IMR-90 (cell line): ENCODE measurements around the gene CXCL16. TPM values are rescaled to one million over a fixed set of nuclear protein-coding genes. Genes with fewer than 3 reads are reported as not detected.

Experiments
- ATAC-seq: fragments of 200-7000 bp; cut with Tn5 transposase; 2 replicates; pipeline ENCODE4 v1.9.1; 2020; ENCODE audit warnings: low read depth, mild to moderate bottlenecking, moderate library complexity
- BruUV-seq: library from RNA; stranded (reverse); fragments of 400-500 nt; replicated peaks from 2 replicates; lab custom pipeline; 2021; lab: Mats Ljungman, UMichigan
- CTCF ChIA-PET: fragments of 300-600 bp; formaldehyde crosslinking; extraction: SDS; loops from one replicate; lab custom pipeline; 2021; ENCODE audit warnings: antibody characterized with exemption; lab: Yijun Ruan, JAX
- POLR2A ChIA-PET: fragments of 300-600 bp; sonication (Branson Sonifier 250); formaldehyde crosslinking; loops from one replicate; lab custom pipeline; 2022; ENCODE audit warnings: antibody characterized with exemption; ENCODE audit not compliant: unreplicated experiment; lab: Charles Lee
- DNase-seq: peaks from one replicate; pipeline ENCODE4 v3.0.0; 2013
- H2AFZ ChIP-seq: replicated peaks from 2 replicates; pipeline ENCODE3; 2013; ENCODE audit warnings: low read length, mild to moderate bottlenecking; ENCODE audit not compliant: poor library complexity
- H2AK5ac ChIP-seq: 2 replicates; pipeline ENCODE4 v1.6.1; 2013; ENCODE audit warnings: low read depth, low read length, inconsistent platforms
- H2AK9ac ChIP-seq: replicated peaks from 2 replicates; pipeline ENCODE3; 2013; ENCODE audit warnings: mild to moderate bottlenecking, low read depth, low read length, moderate library complexity; ENCODE audit not compliant: poor library complexity
- H2BK120ac ChIP-seq: 2 replicates; pipeline ENCODE4 v1.6.1; 2013; ENCODE audit warnings: low read depth, low read length, inconsistent platforms
- H2BK15ac ChIP-seq: 3 replicates; pipeline ENCODE4 v1.6.1; 2013; ENCODE audit warnings: low read depth, low read length, inconsistent platforms
- H2BK20ac ChIP-seq: 2 replicates; pipeline ENCODE4 v1.6.1; 2013; ENCODE audit warnings: low read depth, mild to moderate bottlenecking, inconsistent platforms, low read length, moderate library complexity
- H2BK5ac ChIP-seq: 2 replicates; pipeline ENCODE4 v1.6.1; 2013; ENCODE audit warnings: mild to moderate bottlenecking, low read depth, low read length, inconsistent platforms; ENCODE audit not compliant: poor library complexity, severe bottlenecking
- H3K14ac ChIP-seq: replicated peaks from 2 replicates; pipeline ENCODE4 v1.6.1; 2013; ENCODE audit warnings: low read depth, low read length, inconsistent platforms
- H3K18ac ChIP-seq: 2 replicates; pipeline ENCODE4 v1.6.1; 2013; ENCODE audit warnings: low read depth, low read length, control low read depth
- H3K23ac ChIP-seq: 2 replicates; pipeline ENCODE4 v1.6.1; 2013; ENCODE audit warnings: low read depth, low read length, inconsistent platforms
- H3K27ac ChIP-seq: 2 replicates; pipeline ENCODE4 v1.5.1; 2013; ENCODE audit warnings: mild to moderate bottlenecking, control low read depth, low read length; ENCODE audit not compliant: insufficient read depth
- H3K27me3 ChIP-seq: 2 replicates; pipeline ENCODE4 v1.6.1; 2013; ENCODE audit warnings: low read length; ENCODE audit not compliant: control insufficient read depth, insufficient read depth
- H3K36me3 ChIP-seq: 2 replicates; pipeline ENCODE4 v1.6.1; 2013; ENCODE audit warnings: low read length, mixed read lengths; ENCODE audit not compliant: control insufficient read depth, insufficient read depth
- H3K4ac ChIP-seq: 2 replicates; pipeline ENCODE4 v1.6.1; 2013; ENCODE audit warnings: low read depth, low read length, inconsistent platforms
- H3K4me1 ChIP-seq: 2 replicates; pipeline ENCODE4 v1.6.1; 2013; ENCODE audit warnings: low read length, mixed read lengths; ENCODE audit not compliant: control insufficient read depth, insufficient read depth
- H3K4me2 ChIP-seq: 2 replicates; pipeline ENCODE4 v1.6.1; 2013; ENCODE audit warnings: low read depth, mild to moderate bottlenecking, control low read depth, low read length, moderate library complexity
- H3K4me3 ChIP-seq: 2 replicates; pipeline ENCODE4 v1.5.1; 2013; ENCODE audit warnings: low read depth, mild to moderate bottlenecking, control low read depth, low read length, moderate library complexity; ENCODE audit not compliant: insufficient read depth
- H3K56ac ChIP-seq: 2 replicates; pipeline ENCODE4 v1.6.1; 2013; ENCODE audit warnings: low read length, inconsistent platforms; ENCODE audit not compliant: insufficient read depth; ENCODE audit errors: extremely low read depth
- H3K79me1 ChIP-seq, 2 experiments: 2 replicates each; pipeline ENCODE4 v1.6.1; 2013; ENCODE audit warnings: low read length in 2 of 2, inconsistent platforms in 1 of 2, low read depth in 1 of 2
- H3K9ac ChIP-seq: 2 replicates; pipeline ENCODE4 v1.6.1; 2013; ENCODE audit warnings: low read depth, low read length, control low read depth
- H3K9me1 ChIP-seq: 2 replicates; pipeline ENCODE4 v1.6.1; 2013; ENCODE audit warnings: low read length, inconsistent platforms; ENCODE audit not compliant: insufficient read depth
- H3K9me3 ChIP-seq: 2 replicates; pipeline ENCODE4 v1.6.1; 2013; ENCODE audit warnings: low read length; ENCODE audit not compliant: control insufficient read depth, insufficient read depth
- H4K20me1 ChIP-seq: 2 replicates; pipeline ENCODE4 v1.6.1; 2013; ENCODE audit warnings: low read length, inconsistent platforms; ENCODE audit not compliant: insufficient read depth
- H4K5ac ChIP-seq: 2 replicates; pipeline ENCODE4 v1.6.1; 2013; ENCODE audit warnings: mild to moderate bottlenecking, low read depth, low read length, control low read depth
- H4K8ac ChIP-seq, 2 experiments: 2 replicates each; pipeline ENCODE4 v1.6.1; 2013; ENCODE audit warnings: low read depth in 2 of 2, low read length in 2 of 2, control low read depth in 1 of 2, inconsistent platforms in 1 of 2
- H4K91ac ChIP-seq: 2 replicates; pipeline ENCODE4 v1.6.1; 2013; ENCODE audit warnings: low read depth, low read length, inconsistent platforms; ENCODE audit not compliant: insufficient read depth
- CEBPB ChIP-seq: IDR thresholded peaks from 2 replicates; pipeline ENCODE4 v1.6.1; 2012; ENCODE audit warnings: low read depth, low read length, improper control_type of control experiment
- MAFK ChIP-seq: IDR thresholded peaks from 2 replicates; pipeline ENCODE4 v1.6.1; 2012; ENCODE audit warnings: low read depth, low read length, improper control_type of control experiment
- POLR2A ChIP-seq: IDR thresholded peaks from 2 replicates; pipeline ENCODE4 v1.6.1; 2012; ENCODE audit warnings: mild to moderate bottlenecking, low read depth, low read length
- RFX5 ChIP-seq: IDR thresholded peaks from 2 replicates; pipeline ENCODE4 v1.8.0; 2012; ENCODE audit warnings: low read depth, mild to moderate bottlenecking, low read length, moderate library complexity
- WGBS, 2 experiments: methylation state at CpG; one replicate each; pipeline versions ENCODE4 v1.1.5 to v1.1.7; 2013; ENCODE audit warnings: missing lambda C conversion rate in 2 of 2; ENCODE audit not compliant: insufficient read length in 1 of 2; ENCODE audit errors: extremely low coverage in 2 of 2; 5-methylcytosine and 5-hydroxymethylcytosine counted together
- dilution Hi-C: fragments of 300-500 bp; cut with HindIII; formaldehyde crosslinking; loops from one replicate; pipeline ENCODE4 v1.14.3; 2018; ENCODE audit warnings: low sequenced_read_pairs; ENCODE audit not compliant: unreplicated experiment
- in situ Hi-C: fragments of 300-500 bp; cut with MboI; formaldehyde crosslinking; loops from 3 replicates; pipeline ENCODE4 v1.14.3; 2019; ENCODE audit warnings: low sequenced_read_pairs, inconsistent platforms, mixed read lengths
- intact Hi-C: fragments of 100-400 bp; cut with micrococcal nuclease; formaldehyde crosslinking; loops from 2 replicates; pipeline ENCODE4 v1.10.0; 2022
- polyA plus RNA-seq, 3 experiments: library from polyadenylated mRNA; depleted of rRNA; stranded (reverse); fragments of >200 nt; gene quantifications; 2 replicates each; pipeline ENCODE4 v1.2.3, GENCODE V29; 2012; ENCODE audit warnings: low replicate concordance in 1 of 3
- total RNA-seq: library from RNA; depleted of rRNA; stranded (reverse); fragments of >200 nt; gene quantifications from 2 replicates; pipeline ENCODE4 v1.2.3, GENCODE V29; 2012
- TF ChIP-seq, protein P1 (sequence below): conservative IDR thresholded peaks from 2 replicates; pipeline ENCODE4 v1.5.1; 2012; ENCODE audit warnings: mild to moderate bottlenecking, low read depth, low read length, improper control_type of control experiment

CXCL16 gene
- total and polyA plus RNA-seq, 2 of the 4 experiments (the other 2 are of a cell fraction) = 0.36 to 1.6 TPM

DNA sequence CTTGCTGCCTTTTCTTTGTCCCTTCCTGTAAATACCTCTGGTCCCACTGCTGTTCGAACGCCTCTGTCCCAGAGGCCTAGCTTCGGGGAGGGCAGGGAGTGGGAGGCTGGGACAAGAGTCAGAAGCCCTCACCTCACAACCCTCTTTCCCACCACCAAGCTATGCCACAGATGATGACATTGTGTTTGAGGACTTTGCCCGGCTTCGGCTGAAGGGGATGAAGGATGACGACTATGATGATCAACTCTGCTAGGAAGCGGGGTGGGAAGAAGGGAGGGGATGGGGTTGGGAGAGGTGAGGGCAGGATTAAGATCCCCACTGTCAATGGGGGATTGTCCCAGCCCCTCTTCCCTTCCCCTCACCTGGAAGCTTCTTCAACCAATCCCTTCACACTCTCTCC is 18.9 kb downstream of the CXCL16 start:
- H2BK5ac ChIP-seq = no peak overlapping the region
- H4K5ac ChIP-seq = no peak overlapping the region
- DNase-seq = no peak
- H2BK20ac ChIP-seq = no peak overlapping the region
- BruUV-seq = no TSS peak
- H4K20me1 ChIP-seq = 0 out of 2 replicates have a peak, but pooled peaks cover 3% of the 10 kb centered on the region
- H3K27ac ChIP-seq = no peak overlapping the region
- no peak overlapping the region for H3K23ac ChIP-seq
- no peak overlapping the region for H3K14ac ChIP-seq
- H2BK15ac ChIP-seq = no peak overlapping the region
- TF ChIP-seq RFX5 = no peak
- TF ChIP-seq MAFK = no peak
- TF ChIP-seq, protein P1, sequence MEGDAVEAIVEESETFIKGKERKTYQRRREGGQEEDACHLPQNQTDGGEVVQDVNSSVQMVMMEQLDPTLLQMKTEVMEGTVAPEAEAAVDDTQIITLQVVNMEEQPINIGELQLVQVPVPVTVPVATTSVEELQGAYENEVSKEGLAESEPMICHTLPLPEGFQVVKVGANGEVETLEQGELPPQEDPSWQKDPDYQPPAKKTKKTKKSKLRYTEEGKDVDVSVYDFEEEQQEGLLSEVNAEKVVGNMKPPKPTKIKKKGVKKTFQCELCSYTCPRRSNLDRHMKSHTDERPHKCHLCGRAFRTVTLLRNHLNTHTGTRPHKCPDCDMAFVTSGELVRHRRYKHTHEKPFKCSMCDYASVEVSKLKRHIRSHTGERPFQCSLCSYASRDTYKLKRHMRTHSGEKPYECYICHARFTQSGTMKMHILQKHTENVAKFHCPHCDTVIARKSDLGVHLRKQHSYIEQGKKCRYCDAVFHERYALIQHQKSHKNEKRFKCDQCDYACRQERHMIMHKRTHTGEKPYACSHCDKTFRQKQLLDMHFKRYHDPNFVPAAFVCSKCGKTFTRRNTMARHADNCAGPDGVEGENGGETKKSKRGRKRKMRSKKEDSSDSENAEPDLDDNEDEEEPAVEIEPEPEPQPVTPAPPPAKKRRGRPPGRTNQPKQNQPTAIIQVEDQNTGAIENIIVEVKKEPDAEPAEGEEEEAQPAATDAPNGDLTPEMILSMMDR = no peak
- TF ChIP-seq CEBPB = no peak
- TF ChIP-seq POLR2A = no peak
- H3K9ac ChIP-seq = no peak overlapping the region
- no peaks in the 10 kb centered on the region for H3K79me1 ChIP-seq
- no CpG with 5 or more reads among the region's 7 CpGs for WGBS, 2 experiments
- intact Hi-C loops = no loop called here
- H3K4ac ChIP-seq = no peak overlapping the region
- H3K4me2 ChIP-seq = no peak overlapping the region
- H4K91ac ChIP-seq = no peak overlapping the region
- H3K4me3 ChIP-seq = no peak overlapping the region
- peaks cover 5% of the 10 kb centered on the region for H3K4me1 ChIP-seq
- no peak overlapping the region for H2AK9ac ChIP-seq
- no peak overlapping the region for H2BK120ac ChIP-seq
- H3K36me3 ChIP-seq = peaks cover 2% of the 10 kb centered on the region; the same call in 1 of the 2 replicates
- dilution Hi-C loops = no loop called here
- peaks cover 5% of the 10 kb centered on the region for H3K27me3 ChIP-seq
- ChIA-PET CTCF (no interaction called here), POLR2A (no interaction called here)
- no peak overlapping the region for H2AK5ac ChIP-seq
- no peak overlapping the region for H3K56ac ChIP-seq
- H4K8ac ChIP-seq = no peak overlapping the region
- no peak overlapping the region for H2AFZ ChIP-seq
- in situ Hi-C loops = no loop called here
- H3K18ac ChIP-seq = no peak overlapping the region
- ATAC-seq = no peak
- H3K9me3 ChIP-seq = no peaks in the 10 kb centered on the region
- H3K9me1 ChIP-seq = peaks cover 5% of the 10 kb centered on the region
